Testis (tissue), 3 donors: ENCODE data around the gene MLPH. TPM values are rescaled to one million over a fixed set of nuclear protein-coding genes. Genes with fewer than 3 reads are reported as not detected.

Source experiments
- DNase-seq: peaks from one replicate; pipeline ENCODE4 v3.0.0-alpha.2; 2019
- H3K27ac ChIP-seq, 2 donors: fragments of 200-600 bp; sonication (generic); one replicate each; pipeline ENCODE4 v1.5.1; 2019
- H3K27me3 ChIP-seq: fragments of 200-600 bp; sonication (generic); one replicate; pipeline ENCODE4 v1.5.1; 2019
- H3K36me3 ChIP-seq: fragments of 200-600 bp; sonication (generic); one replicate; pipeline ENCODE4 v1.5.1; 2017; ENCODE audit warnings: low read depth; ENCODE audit errors: missing control alignments
- H3K4me1 ChIP-seq: fragments of 200-600 bp; sonication (generic); one replicate; pipeline ENCODE4 v1.5.1; 2019
- H3K4me3 ChIP-seq, 2 donors: fragments of 200-600 bp; sonication (generic); one replicate each; pipeline ENCODE4 v1.5.1; 2017 to 2019
- H3K9me3 ChIP-seq: fragments of 200-600 bp; sonication (generic); one replicate; pipeline ENCODE4 v1.5.1; 2017
- POLR2A ChIP-seq: fragments of 450-650 bp; IDR thresholded peaks from one replicate; pipeline ENCODE4 v1.6.1; 2017; ENCODE audit warnings: antibody characterized with exemption, mild to moderate bottlenecking, moderate library complexity
- WGBS, 2 donors: methylation state at CpG; one replicate each; pipeline ENCODE4 v1.1.5; 2018; 5-methylcytosine and 5-hydroxymethylcytosine counted together
- intact Hi-C: fragments of 100-400 bp; cut with DNase I; formaldehyde crosslinking; loops from one replicate; pipeline ENCODE4 v1.15.1; 2023; ENCODE audit warnings: low total_unique reads
- polyA plus RNA-seq: library from polyadenylated mRNA; stranded (reverse); fragments of 350-450 nt; fragmentation: Illumina TruSeq; extraction: RNeasy Lipid Tissue Mini Kit (QIAGEN cat#74804); gene quantifications from one replicate; pipeline ENCODE4 v1.2.3, GENCODE V29; 2014; ENCODE audit warnings: low read depth, low replicate concordance; ENCODE audit not compliant: insufficient read depth
- total RNA-seq, 2 donors: library from RNA; depleted of rRNA; stranded (reverse); fragments of >200 nt; gene quantifications; one replicate each; pipeline ENCODE4 v1.2.3, GENCODE V29; 2016
- TF ChIP-seq, protein P1 (sequence below), 3 experiments: fragments of 450-650 bp in 2 of 3; fragments of 200-600 bp in 1 of 3; sonication (generic) in 1 of 3; IDR thresholded peaks; one replicate each; pipeline ENCODE4 v1.5.1; 2016 to 2019; ENCODE audit warnings: antibody characterized with exemption in 3 of 3, mild to moderate bottlenecking in 2 of 3, moderate library complexity in 1 of 3

Gene MLPH
- total and polyA plus RNA-seq, 3 donors from 2014 or later, result 5.5 to 7.4 (median 6.5) TPM

DNA sequence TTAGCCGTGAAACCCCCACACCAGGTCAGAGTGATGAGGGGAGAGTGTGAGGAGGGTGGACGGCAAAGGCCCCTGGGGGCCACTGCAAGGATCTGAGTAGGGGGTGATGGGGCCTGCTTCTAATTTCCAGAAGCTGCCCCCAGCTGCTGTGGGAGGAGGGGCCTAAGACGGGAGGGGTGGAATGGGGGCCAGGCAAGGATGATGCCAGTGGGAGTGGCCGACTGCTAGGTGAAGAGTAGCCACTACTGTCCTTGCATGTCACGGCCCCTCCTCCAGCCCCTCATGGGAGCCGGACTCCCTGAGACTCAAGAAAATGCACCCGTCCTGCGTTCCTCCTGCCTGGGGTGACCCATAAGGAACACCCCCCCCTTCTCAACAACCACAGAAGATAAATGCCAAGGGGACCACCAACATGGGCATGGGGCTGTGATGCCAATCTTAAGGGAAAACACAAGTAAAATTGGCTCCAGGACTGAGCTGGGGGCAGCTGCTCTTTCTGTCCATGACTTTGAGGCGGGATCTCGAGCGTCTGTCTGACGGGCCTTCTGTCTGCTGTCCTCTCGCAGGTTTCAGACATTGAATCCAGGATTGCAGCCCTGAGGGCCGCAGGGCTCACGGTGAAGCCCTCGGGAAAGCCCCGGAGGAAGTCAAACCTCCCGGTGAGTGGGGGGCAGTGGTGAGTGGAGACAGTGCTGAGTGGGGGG lies 55.1 kb downstream of the MLPH start:
- Histone ChIP-seq H3K27me3 (no peaks in the 10 kb centered on the region), H3K36me3 (no peaks in the 10 kb centered on the region), H3K9me3 (no peaks in the 10 kb centered on the region), H3K27ac (no peak overlapping the region), H3K4me3 (no peak overlapping the region), H3K4me1 (peaks cover 17% of the 10 kb centered on the region)
- intact Hi-C loops, result no loop called here
- no peak for DNase-seq
- TF ChIP-seq, protein P1, sequence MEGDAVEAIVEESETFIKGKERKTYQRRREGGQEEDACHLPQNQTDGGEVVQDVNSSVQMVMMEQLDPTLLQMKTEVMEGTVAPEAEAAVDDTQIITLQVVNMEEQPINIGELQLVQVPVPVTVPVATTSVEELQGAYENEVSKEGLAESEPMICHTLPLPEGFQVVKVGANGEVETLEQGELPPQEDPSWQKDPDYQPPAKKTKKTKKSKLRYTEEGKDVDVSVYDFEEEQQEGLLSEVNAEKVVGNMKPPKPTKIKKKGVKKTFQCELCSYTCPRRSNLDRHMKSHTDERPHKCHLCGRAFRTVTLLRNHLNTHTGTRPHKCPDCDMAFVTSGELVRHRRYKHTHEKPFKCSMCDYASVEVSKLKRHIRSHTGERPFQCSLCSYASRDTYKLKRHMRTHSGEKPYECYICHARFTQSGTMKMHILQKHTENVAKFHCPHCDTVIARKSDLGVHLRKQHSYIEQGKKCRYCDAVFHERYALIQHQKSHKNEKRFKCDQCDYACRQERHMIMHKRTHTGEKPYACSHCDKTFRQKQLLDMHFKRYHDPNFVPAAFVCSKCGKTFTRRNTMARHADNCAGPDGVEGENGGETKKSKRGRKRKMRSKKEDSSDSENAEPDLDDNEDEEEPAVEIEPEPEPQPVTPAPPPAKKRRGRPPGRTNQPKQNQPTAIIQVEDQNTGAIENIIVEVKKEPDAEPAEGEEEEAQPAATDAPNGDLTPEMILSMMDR (IDR thresholded peaks at IDR 0.05), result no peak
- TF ChIP-seq POLR2A, result no peak
- 87 to 100% methylated on average over 10 to 18 of the region's 18 CpGs for WGBS, 2 donors

DNA sequence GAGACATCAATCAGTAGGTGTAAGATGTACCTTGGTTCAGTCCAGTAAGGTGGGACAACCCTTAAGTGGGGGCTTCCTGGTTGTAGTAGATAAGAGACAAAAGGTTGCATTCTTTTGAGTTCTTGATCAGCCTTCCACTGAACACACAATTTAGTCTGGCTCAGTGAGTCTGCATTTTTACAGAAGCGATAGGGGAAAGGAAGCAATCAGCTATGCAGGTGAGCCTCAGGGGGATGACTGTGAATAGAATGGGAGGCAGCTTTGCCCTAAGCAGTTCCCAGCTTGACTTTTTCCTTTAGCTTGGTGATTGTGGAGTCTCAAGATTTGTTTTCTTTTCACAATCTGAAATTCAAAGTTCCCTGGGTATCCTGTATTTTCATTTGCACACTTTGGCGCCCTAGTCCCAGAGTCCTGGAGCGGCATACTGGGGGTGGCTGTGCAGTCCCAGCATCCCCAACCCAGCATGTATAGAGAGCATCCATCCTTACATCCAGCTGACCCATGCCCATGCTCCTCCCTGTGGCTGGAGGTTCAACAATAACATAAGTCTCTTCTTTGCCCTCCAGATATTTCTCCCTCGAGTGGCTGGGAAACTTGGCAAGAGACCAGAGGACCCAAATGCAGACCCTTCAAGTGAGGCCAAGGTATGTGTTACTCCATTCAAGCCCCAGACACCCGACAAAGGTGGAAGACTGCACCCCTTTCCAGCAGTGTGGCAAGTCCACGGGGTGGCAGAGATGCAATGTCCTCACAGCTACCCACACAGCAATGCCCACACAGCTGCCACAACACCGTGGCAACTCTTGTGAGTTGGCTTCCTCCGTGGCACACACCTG lies 59.2 kb downstream of the MLPH start:
- Histone ChIP-seq H3K4me1 (peaks cover 3% of the 10 kb centered on the region), H3K4me3 (no peak overlapping the region), H3K9me3 (no peaks in the 10 kb centered on the region), H3K27ac (no peak overlapping the region), H3K27me3 (no peaks in the 10 kb centered on the region), H3K36me3 (no peaks in the 10 kb centered on the region)
- intact Hi-C loops, result no loop called here
- TF ChIP-seq POLR2A, result no peak
- TF ChIP-seq, protein P1 (IDR thresholded peaks at IDR 0.05), result no peak
- 87 to 90% methylated on average over 6 to 8 of the region's 8 CpGs for WGBS, 2 donors
- no peak for DNase-seq

DNA sequence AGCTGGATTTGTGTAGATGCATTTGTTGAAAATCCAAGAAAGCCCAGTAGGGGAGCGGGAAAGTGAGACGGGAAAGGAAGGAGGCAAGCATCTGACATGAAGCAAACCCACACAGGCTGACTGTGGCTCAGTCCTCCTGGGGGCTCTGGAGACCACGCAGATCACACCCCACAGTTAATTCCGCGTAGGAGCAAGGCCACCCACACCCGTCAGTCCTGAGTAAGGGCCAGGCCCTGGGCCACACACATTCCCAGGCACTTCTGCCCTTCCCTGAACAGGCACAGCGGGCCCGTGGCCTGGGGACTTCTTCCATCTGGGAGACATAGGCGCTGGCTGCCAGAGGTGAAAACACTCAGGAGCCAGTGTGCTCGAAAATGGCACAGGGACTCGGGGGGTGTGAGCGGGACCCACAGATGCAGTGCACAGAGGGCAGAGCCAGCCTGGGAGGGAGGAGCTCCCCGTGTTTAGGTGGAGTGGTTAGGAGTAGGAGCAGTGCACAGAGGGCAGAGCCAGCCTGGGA lies 59.9 kb downstream of the MLPH start:
- H3K9me3 ChIP-seq, result no peaks in the 10 kb centered on the region
- WGBS, 2 donors, result 80 to 89% methylated on average over 6 to 13 of the region's 13 CpGs
- intact Hi-C loops, result no loop called here

DNA sequence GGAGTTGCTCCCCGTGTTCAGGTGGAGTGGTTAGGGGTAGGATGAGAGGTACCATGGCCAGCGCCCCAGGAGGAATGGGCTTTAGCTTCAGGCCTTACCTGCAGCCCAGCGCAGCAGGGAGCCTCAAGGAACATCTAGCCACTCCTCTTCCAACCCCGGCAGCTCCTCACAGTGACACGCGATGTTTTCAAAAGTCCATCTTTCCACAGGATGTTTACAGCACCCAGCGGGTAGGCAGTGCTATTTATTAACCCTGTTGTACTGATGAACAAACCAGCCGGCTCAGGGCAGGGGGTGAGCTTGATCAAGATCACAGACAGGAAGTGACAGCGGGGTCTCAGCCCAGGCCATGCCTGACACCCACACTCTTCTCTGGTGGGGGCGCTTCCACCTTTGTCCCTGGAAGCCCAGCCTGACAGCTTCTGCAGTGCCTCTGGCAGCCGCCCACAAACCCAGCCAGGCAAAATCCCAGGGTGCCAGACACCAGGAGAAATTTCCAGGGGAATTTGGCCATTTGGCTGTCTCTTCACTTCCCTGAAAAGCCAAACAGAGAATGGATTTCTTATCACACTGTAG lies 60.9 kb downstream of the MLPH start:
- H3K36me3 ChIP-seq, result no peaks in the 10 kb centered on the region
- no peak overlapping the region for H3K4me3 ChIP-seq
- H3K27ac ChIP-seq, result no peak overlapping the region
- no peak for DNase-seq
- intact Hi-C loops, result no loop called here
- 64 to 74% methylated on average over 9 to 11 of the region's 11 CpGs for WGBS, 2 donors
- no peaks in the 10 kb centered on the region for H3K4me1 ChIP-seq
- H3K9me3 ChIP-seq, result no peaks in the 10 kb centered on the region
- no peaks in the 10 kb centered on the region for H3K27me3 ChIP-seq
- TF ChIP-seq, protein P1 (IDR thresholded peaks at IDR 0.05), result no peak
- TF ChIP-seq POLR2A, result no peak

More for the DNA sequence above, 59.9 kb downstream of the MLPH start:
- no peak overlapping the region for H3K4me3 ChIP-seq
- TF ChIP-seq POLR2A, result no peak
- TF ChIP-seq, protein P1 (IDR thresholded peaks at IDR 0.05), result no peak
- H3K4me1 ChIP-seq, result no peaks in the 10 kb centered on the region
- no peak for DNase-seq
- H3K36me3 ChIP-seq, result no peaks in the 10 kb centered on the region
- H3K27me3 ChIP-seq, result no peaks in the 10 kb centered on the region
- H3K27ac ChIP-seq, result no peak overlapping the region
